ENCODE results near the gene CCDC142.
A peak's percentile ranks its signal among the peaks of the same experiment; 100 is the strongest.

DNA sequence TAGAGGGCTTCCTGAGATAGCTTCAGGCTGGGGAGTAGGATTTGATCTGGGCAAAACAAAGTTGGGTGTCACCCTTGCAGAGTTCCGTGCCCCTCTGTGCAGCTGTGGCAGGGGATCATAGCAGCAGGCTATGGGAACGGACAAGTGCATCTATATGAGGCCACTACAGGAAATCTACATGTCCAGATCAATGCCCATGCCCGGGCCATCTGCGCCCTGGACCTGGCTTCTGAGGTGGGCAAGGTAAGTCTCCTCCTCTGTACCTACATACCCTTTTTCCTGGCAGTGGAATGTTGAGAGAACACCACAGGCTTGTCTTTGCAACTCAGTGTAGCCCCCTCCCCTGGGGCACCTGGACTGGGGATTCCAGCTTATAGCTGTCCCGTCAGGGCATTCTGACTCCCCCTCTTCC lies 57.8 kb downstream of the CCDC142 start:
- no peak for TF ChIP-seq NR2C2 (CRISPR knock-in tag; IDR thresholded peaks at IDR 0.05)
- TF ChIP-seq, protein P1, sequence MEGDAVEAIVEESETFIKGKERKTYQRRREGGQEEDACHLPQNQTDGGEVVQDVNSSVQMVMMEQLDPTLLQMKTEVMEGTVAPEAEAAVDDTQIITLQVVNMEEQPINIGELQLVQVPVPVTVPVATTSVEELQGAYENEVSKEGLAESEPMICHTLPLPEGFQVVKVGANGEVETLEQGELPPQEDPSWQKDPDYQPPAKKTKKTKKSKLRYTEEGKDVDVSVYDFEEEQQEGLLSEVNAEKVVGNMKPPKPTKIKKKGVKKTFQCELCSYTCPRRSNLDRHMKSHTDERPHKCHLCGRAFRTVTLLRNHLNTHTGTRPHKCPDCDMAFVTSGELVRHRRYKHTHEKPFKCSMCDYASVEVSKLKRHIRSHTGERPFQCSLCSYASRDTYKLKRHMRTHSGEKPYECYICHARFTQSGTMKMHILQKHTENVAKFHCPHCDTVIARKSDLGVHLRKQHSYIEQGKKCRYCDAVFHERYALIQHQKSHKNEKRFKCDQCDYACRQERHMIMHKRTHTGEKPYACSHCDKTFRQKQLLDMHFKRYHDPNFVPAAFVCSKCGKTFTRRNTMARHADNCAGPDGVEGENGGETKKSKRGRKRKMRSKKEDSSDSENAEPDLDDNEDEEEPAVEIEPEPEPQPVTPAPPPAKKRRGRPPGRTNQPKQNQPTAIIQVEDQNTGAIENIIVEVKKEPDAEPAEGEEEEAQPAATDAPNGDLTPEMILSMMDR (IDR thresholded peaks at IDR 0.05): no peak
- no peak for TF ChIP-seq FOXK1 (CRISPR knock-in tag; IDR thresholded peaks at IDR 0.05)
- TF ChIP-seq ATF1 (CRISPR knock-in tag; IDR thresholded peaks at IDR 0.05): no peak
- TF ChIP-seq IRF2 (CRISPR knock-in tag; IDR thresholded peaks at IDR 0.05; ENCODE audit: borderline replicate concordance, low read depth): no peak
- no peak for TF ChIP-seq SP1 (CRISPR knock-in tag; conservative IDR thresholded peaks at IDR 0.05)
- TF ChIP-seq, protein P2, sequence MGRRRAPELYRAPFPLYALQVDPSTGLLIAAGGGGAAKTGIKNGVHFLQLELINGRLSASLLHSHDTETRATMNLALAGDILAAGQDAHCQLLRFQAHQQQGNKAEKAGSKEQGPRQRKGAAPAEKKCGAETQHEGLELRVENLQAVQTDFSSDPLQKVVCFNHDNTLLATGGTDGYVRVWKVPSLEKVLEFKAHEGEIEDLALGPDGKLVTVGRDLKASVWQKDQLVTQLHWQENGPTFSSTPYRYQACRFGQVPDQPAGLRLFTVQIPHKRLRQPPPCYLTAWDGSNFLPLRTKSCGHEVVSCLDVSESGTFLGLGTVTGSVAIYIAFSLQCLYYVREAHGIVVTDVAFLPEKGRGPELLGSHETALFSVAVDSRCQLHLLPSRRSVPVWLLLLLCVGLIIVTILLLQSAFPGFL (CRISPR knock-in tag; IDR thresholded peaks at IDR 0.05; ENCODE audit: borderline replicate concordance): 0 out of 2 replicates have a peak, but pooled peaks have one; percentile 14
- no peak for TF ChIP-seq NFYB (CRISPR knock-in tag; conservative IDR thresholded peaks at IDR 0.05; ENCODE audit: low read depth)
